RPMI8226 (cell line): ENCODE measurements around the gene CA5A.
"Not testable (repeated sequence)": the region's sequence is repeated elsewhere in the genome, so short reads cannot be mapped to it uniquely, and the experiment has no call there.

Source experiments
- DNase-seq: peaks from one replicate; pipeline ENCODE4 v3.0.0-alpha.2; 2015

Gene CA5A

GRCh38 chr16:87947356-87948118 is 11.2 kb upstream of the CA5A start:
- DNase-seq = no peak

- no peak for DNase-seq
Observed at GRCh38 chr16:87946596-87947347, 10.4 kb upstream of the CA5A start.

GRCh38 chr16:87945351-87946042 is 9.2 kb upstream of the CA5A start:
- DNase-seq = no peak

GRCh38 chr16:87942680-87943079 is 6.4 kb upstream of the CA5A start:
- DNase-seq = no peak

GRCh38 chr16:87939562-87940423 is 3.5 kb upstream of the CA5A start:
- no peak for DNase-seq

- no peak for DNase-seq
Observed at GRCh38 chr16:87938412-87938949, 2.2 kb upstream of the CA5A start.

- DNase-seq = not testable (repeated sequence)
Observed at GRCh38 chr16:87937231-87937542, 858 bp upstream of the CA5A start.

- not testable (repeated sequence) for DNase-seq
Observed at GRCh38 chr16:87936016-87936374, 334 bp downstream of the CA5A start.

GRCh38 chr16:87934752-87935425 is 1.4 kb downstream of the CA5A start:
- DNase-seq = peak; percentile 39

GRCh38 chr16:87933140-87933495 is 3.2 kb downstream of the CA5A start:
- no peak for DNase-seq

- DNase-seq = not testable (repeated sequence)
Observed at GRCh38 chr16:87932475-87933139, 3.7 kb downstream of the CA5A start.

GRCh38 chr16:87931504-87931903 is 4.8 kb downstream of the CA5A start:
- no peak for DNase-seq

- no peak for DNase-seq
Observed at GRCh38 chr16:87930456-87930855, 5.9 kb downstream of the CA5A start.

- no peak for DNase-seq
Observed at GRCh38 chr16:87929986-87930385, 6.3 kb downstream of the CA5A start.

- DNase-seq = no peak
Observed at GRCh38 chr16:87927195-87927562, 9.2 kb downstream of the CA5A start.

- peak; percentile 35 for DNase-seq
Observed at GRCh38 chr16:87926246-87927194, 9.8 kb downstream of the CA5A start.

GRCh38 chr16:87924811-87925670 is 11.3 kb downstream of the CA5A start:
- no peak for DNase-seq

- peak; percentile 48 for DNase-seq
Observed at GRCh38 chr16:87924041-87924810, 12.1 kb downstream of the CA5A start.
